ENCODE measurements around the gene COL23A1. TPM values are rescaled to one million over a fixed set of nuclear protein-coding genes. Genes with fewer than 3 reads are reported as not detected.
A peak's percentile ranks its signal among the peaks of the same experiment; 100 is the strongest.

The COL23A1 gene
- polyA plus RNA-seq, 2 of the 4 experiments (the other 2 are of a cell fraction), result not detected

DNA sequence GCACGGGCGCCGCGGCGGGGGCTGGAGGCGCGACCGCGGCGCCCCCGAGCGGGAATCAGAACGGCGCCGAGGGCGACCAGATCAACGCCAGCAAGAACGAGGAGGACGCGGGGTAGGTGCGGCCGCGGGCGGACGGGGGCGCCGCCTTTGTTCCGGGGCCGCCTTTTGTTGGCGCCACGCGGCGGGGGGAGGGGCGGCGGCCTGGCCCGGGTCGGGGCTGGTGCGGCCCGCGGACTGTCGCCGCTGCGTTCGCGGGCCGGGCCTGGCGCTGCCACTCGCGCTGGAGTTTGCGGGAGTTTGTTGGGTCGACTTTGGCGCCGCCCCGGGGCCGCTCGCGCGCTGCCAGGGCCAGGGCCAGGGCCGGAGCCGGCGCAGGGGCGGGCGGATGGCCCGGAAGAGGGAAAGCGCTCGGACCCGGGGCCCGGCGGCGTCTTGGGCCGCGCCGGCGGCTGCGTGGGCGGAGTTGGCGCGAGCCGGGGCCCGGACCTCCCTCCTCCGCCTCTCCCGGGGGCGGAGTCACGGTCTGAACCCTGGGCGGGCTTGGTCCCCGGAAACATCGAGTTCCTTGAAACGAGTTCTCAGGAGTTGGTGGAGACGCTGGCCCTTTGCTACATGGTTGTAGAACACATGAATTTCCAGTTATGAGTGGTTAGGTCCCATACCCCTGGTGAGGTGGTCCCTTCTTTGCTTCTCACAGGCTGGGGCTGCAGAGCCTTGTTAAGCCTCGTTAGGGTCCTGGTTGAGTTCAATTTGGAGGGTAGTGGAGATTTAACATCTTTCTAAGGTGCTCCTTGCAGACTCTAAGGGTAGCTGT, 385.1 kb downstream of the COL23A1 start:
- peak overlapping the region; percentile 94 to 95 for H3K27ac ChIP-seq
- no peak for FAIRE-seq
- H3K9me3 ChIP-seq, result no peaks in the 10 kb centered on the region
- peak overlapping the region; percentile 89 for H3K4me2 ChIP-seq
- peaks cover 30% of the 10 kb centered on the region for H3K4me1 ChIP-seq
- ChIA-PET CTCF (interaction anchor here (1.0 to 1.3 kb wide), 2 partner anchors 11 to 130 kb away, joined by 4 read pairs; no protein-coding TSS in a partner anchor), POLR2A (interaction anchor here (0.5 to 1.5 kb wide), 15 partner anchors 8 to 1418 kb away, joined by 3 to 18 read pairs (median 4); partner anchors contain the start of genes HNRNPH1, NHP2 and PHYKPL)
- 1% methylated on average over 8 of the region's 90 CpGs for WGBS (ENCODE audit: missing lambda C conversion rate)
- H3K4me3 ChIP-seq, result peak overlapping the region; percentile 96
- TF ChIP-seq CHD4 (IDR thresholded peaks at IDR 0.05; ENCODE audit: borderline replicate concordance) (no peak), ZFP36 (IDR thresholded peaks at IDR 0.05; ENCODE audit: borderline replicate concordance, partially characterized antibody) (no peak), BCL3 (IDR thresholded peaks at IDR 0.05) (no peak), MYC (IDR thresholded peaks at IDR 0.05; ENCODE audit: borderline replicate concordance, low read length) (peak; percentile 71; the same call in 1 of the 2 replicates)
- peak; percentile 51 to 60 for ATAC-seq
- DNase-seq (ENCODE audit: low read depth in 1 of 2, low spot score in 1 of 2), result peak; percentile 66 to 82

DNA sequence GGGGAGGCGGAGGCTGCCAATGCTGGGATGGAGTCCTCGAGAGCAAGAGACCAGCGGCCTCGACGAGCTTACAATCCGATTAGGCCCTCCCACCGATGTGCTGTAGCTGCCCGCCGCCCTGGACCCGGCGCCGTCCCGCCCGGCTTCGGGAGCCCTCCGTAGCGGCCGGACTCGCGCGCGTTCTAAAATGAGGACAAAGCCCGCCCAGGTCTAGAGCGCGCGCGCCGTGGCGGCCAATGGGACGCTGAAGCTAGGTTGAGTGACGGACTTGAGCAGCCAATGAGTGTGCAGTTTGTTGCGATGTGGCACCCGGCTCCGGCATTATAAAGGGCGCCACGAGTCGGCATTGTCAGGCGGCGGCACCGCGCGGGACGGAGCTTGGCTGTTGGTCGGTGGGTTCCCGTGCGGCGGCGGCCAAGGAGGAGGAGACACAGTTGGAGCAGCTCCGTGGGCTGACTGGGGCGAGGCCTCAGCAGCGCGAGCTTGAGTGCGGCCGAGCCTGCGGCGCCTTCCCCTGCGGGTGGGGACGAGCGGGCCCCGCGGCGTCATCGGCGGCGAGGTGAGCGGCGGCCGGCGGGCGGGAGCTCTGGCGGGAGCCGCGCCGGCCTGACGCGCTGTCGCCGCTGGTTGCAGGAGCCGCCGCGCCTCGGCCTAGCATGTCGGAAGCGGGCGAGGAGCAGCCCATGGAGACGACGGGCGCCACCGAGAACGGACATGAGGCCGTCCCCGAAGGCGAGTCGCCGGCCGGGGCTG, 385.8 kb downstream of the COL23A1 start, which contains the start of gene HNRNPAB:
Gene HNRNPAB, plus strand, starts transcription at position 352 of the 753 bp plus-strand sequence. Its CDS starts 305 bp downstream, at position 657.
- FAIRE-seq, result no peak
- H3K9me3 ChIP-seq, result no peaks in the 10 kb centered on the region
- peak within 1 kb of the TSS; percentile 89 for H3K4me2 ChIP-seq
- peak within 1 kb of the TSS; percentile 96 for H3K4me3 ChIP-seq
- under 1% methylated on average over 44 of the region's 96 CpGs for WGBS (ENCODE audit: missing lambda C conversion rate)
- POLR2A ChIA-PET, result interaction anchor here (0.5 to 1.5 kb wide), 18 partner anchors 9 to 1660 kb away, joined by 3 to 18 read pairs (median 4); partner anchors contain the start of genes HNRNPH1, NHP2, PHYKPL and RUFY1
- peak within 1 kb of the TSS; percentile 94 to 95 for H3K27ac ChIP-seq
- peak; percentile 86 to 93 for ATAC-seq
- peaks cover 30% of the 10 kb centered on the region for H3K4me1 ChIP-seq
- DNase-seq (ENCODE audit: low read depth in 1 of 2, low spot score in 1 of 2), result peak; percentile 98 to 99
- CTCF ChIA-PET, result interaction anchor here (0.6 to 1.3 kb wide), 3 partner anchors 11 to 129 kb away, joined by 3 to 4 read pairs (median 4); no protein-coding TSS in a partner anchor
- TF ChIP-seq ZSCAN20 (CRISPR knock-in tag; IDR thresholded peaks at IDR 0.05) (no peak), PHF8 (IDR thresholded peaks at IDR 0.05; ENCODE audit: borderline replicate concordance, low read depth) (peak; percentile 90), ELK1 (IDR thresholded peaks at IDR 0.05; ENCODE audit: low read depth, low read length) (no peak), BHLHE40 (IDR thresholded peaks at IDR 0.05; ENCODE audit: low read depth, low read length) (no peak), HEYL (CRISPR knock-in tag; IDR thresholded peaks at IDR 0.05) (no peak), JUNB (IDR thresholded peaks at IDR 0.05) (no peak), HDAC2 (IDR thresholded peaks at IDR 0.05) (no peak), EHF (CRISPR knock-in tag; IDR thresholded peaks at IDR 0.05) (0 out of 2 replicates have a peak, but pooled peaks have one; percentile 41), POLR2A (IDR thresholded peaks at IDR 0.05; ENCODE audit: low read length) (peak; percentile 100), MYC (IDR thresholded peaks at IDR 0.05; ENCODE audit: borderline replicate concordance, low read length) (peak; percentile 97), HES2 (IDR thresholded peaks at IDR 0.05) (no peak), USF2 (IDR thresholded peaks at IDR 0.05) (no peak), HOXA7 (CRISPR knock-in tag; IDR thresholded peaks at IDR 0.05) (no peak), NFE2L2 (conservative IDR thresholded peaks at IDR 0.05; ENCODE audit: low read length) (no peak), EP300 (IDR thresholded peaks at IDR 0.05) (no peak), GATA3 (IDR thresholded peaks at IDR 0.05; ENCODE audit: borderline replicate concordance) (no peak; the same call in none of the 2 replicates), RFX5 (IDR thresholded peaks at IDR 0.05) (0 out of 2 replicates have a peak, but pooled peaks have one; percentile 25), RARB (CRISPR knock-in tag; IDR thresholded peaks at IDR 0.05) (0 out of 2 replicates have a peak, but pooled peaks have one; percentile 31), CBX2 (IDR thresholded peaks at IDR 0.05; ENCODE audit: borderline replicate concordance, low read depth) (no peak), ATOH8 (CRISPR knock-in tag; IDR thresholded peaks at IDR 0.05; ENCODE audit: low read depth) (no peak)
- TF ChIP-seq, protein P1, sequence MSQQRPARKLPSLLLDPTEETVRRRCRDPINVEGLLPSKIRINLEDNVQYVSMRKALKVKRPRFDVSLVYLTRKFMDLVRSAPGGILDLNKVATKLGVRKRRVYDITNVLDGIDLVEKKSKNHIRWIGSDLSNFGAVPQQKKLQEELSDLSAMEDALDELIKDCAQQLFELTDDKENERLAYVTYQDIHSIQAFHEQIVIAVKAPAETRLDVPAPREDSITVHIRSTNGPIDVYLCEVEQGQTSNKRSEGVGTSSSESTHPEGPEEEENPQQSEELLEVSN (IDR thresholded peaks at IDR 0.05; ENCODE audit: borderline replicate concordance, low read depth), result peak; percentile 89
- TF ChIP-seq, protein P2, sequence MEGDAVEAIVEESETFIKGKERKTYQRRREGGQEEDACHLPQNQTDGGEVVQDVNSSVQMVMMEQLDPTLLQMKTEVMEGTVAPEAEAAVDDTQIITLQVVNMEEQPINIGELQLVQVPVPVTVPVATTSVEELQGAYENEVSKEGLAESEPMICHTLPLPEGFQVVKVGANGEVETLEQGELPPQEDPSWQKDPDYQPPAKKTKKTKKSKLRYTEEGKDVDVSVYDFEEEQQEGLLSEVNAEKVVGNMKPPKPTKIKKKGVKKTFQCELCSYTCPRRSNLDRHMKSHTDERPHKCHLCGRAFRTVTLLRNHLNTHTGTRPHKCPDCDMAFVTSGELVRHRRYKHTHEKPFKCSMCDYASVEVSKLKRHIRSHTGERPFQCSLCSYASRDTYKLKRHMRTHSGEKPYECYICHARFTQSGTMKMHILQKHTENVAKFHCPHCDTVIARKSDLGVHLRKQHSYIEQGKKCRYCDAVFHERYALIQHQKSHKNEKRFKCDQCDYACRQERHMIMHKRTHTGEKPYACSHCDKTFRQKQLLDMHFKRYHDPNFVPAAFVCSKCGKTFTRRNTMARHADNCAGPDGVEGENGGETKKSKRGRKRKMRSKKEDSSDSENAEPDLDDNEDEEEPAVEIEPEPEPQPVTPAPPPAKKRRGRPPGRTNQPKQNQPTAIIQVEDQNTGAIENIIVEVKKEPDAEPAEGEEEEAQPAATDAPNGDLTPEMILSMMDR (IDR thresholded peaks at IDR 0.05), result no peak
- TF ChIP-seq, protein P3, sequence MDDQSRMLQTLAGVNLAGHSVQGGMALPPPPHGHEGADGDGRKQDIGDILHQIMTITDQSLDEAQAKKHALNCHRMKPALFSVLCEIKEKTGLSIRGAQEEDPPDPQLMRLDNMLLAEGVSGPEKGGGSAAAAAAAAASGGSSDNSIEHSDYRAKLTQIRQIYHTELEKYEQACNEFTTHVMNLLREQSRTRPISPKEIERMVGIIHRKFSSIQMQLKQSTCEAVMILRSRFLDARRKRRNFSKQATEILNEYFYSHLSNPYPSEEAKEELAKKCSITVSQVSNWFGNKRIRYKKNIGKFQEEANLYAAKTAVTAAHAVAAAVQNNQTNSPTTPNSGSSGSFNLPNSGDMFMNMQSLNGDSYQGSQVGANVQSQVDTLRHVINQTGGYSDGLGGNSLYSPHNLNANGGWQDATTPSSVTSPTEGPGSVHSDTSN (IDR thresholded peaks at IDR 0.05), result peak; percentile 99

Measured in A549 (cell line).